H9 (cell line): ENCODE measurements around the gene THBS2. TPM values are rescaled to one million over a fixed set of nuclear protein-coding genes. Genes with fewer than 3 reads are reported as not detected.

Source experiments
- DNase-seq: peaks from one replicate; pipeline ENCODE4 v3.0.0-alpha.2; 2017
- H2AFZ ChIP-seq: one replicate; pipeline ENCODE4 v1.6.1; 2013; ENCODE audit warnings: mild to moderate bottlenecking, low read length, control low read depth, moderate library complexity
- H2AK5ac ChIP-seq: 2 replicates; pipeline ENCODE4 v1.6.1; 2013; ENCODE audit warnings: low read length, control low read depth, mixed read lengths; ENCODE audit not compliant: insufficient read length
- H2BK120ac ChIP-seq: one replicate; pipeline ENCODE4 v1.6.1; 2013; ENCODE audit warnings: low read depth, mild to moderate bottlenecking, low read length, control low read depth, inconsistent platforms; ENCODE audit not compliant: poor library complexity, severe bottlenecking
- H2BK12ac ChIP-seq: 2 replicates; pipeline ENCODE4 v1.6.1; 2013; ENCODE audit warnings: low read length, control low read depth, mixed read lengths, low read depth; ENCODE audit not compliant: insufficient read length
- H2BK15ac ChIP-seq: 2 replicates; pipeline ENCODE4 v1.6.1; 2013; ENCODE audit warnings: low read depth, low read length, control low read depth
- H2BK20ac ChIP-seq: one replicate; pipeline ENCODE4 v1.6.1; 2013; ENCODE audit warnings: low read depth, mild to moderate bottlenecking, low read length, control low read depth, inconsistent platforms; ENCODE audit not compliant: poor library complexity, severe bottlenecking
- H2BK5ac ChIP-seq: 2 replicates; pipeline ENCODE4 v1.6.1; 2013; ENCODE audit warnings: low read length, control low read depth, mixed read lengths; ENCODE audit not compliant: insufficient read length
- H3K14ac ChIP-seq: 2 replicates; pipeline ENCODE4 v1.6.1; 2013; ENCODE audit warnings: low read length, control low read depth; ENCODE audit not compliant: insufficient read depth
- H3K18ac ChIP-seq: 2 replicates; pipeline ENCODE4 v1.6.1; 2013; ENCODE audit warnings: low read depth, mild to moderate bottlenecking, mixed read lengths, low read length, control low read depth; ENCODE audit not compliant: insufficient read length
- H3K23ac ChIP-seq: 2 replicates; pipeline ENCODE4 v1.6.1; 2013; ENCODE audit warnings: low read length, control low read depth, mixed read lengths, low read depth; ENCODE audit not compliant: insufficient read length
- H3K23me2 ChIP-seq: 2 replicates; pipeline ENCODE4 v1.6.1; 2013; ENCODE audit warnings: low read depth, mild to moderate bottlenecking, mixed read lengths, low read length, control low read depth; ENCODE audit not compliant: insufficient read length, poor library complexity, severe bottlenecking
- H3K27ac ChIP-seq: 2 replicates; pipeline ENCODE4 v1.5.1; 2013; ENCODE audit warnings: low read length, control low read depth, mixed read lengths, low read depth; ENCODE audit not compliant: insufficient read length
- H3K27me3 ChIP-seq: 2 replicates; pipeline ENCODE4 v1.6.1; 2013; ENCODE audit warnings: low read length, control low read depth, inconsistent platforms; ENCODE audit not compliant: insufficient read depth
- H3K4ac ChIP-seq: 2 replicates; pipeline ENCODE4 v1.6.1; 2013; ENCODE audit warnings: low read depth, mild to moderate bottlenecking, control low read depth, inconsistent platforms, low read length, moderate library complexity
- H3K4me1 ChIP-seq: 2 replicates; pipeline ENCODE4 v1.6.1; 2013; ENCODE audit warnings: low read length, control low read depth, inconsistent platforms; ENCODE audit not compliant: insufficient read depth
- H3K4me2 ChIP-seq: 2 replicates; pipeline ENCODE4 v1.6.1; 2013; ENCODE audit warnings: low read length, control low read depth, mixed read lengths; ENCODE audit not compliant: insufficient read length, insufficient read depth
- H3K56ac ChIP-seq: 2 replicates; pipeline ENCODE4 v1.6.1; 2013; ENCODE audit warnings: low read depth, mild to moderate bottlenecking, mixed read lengths, low read length, control low read depth; ENCODE audit not compliant: insufficient read length
- H3K79me1 ChIP-seq: 2 replicates; pipeline ENCODE4 v1.6.1; 2013; ENCODE audit warnings: low read depth, mild to moderate bottlenecking, moderate library complexity, low read length, control low read depth, inconsistent platforms; ENCODE audit not compliant: insufficient read depth, poor library complexity, severe bottlenecking
- H3K79me2 ChIP-seq: 2 replicates; pipeline ENCODE4 v1.6.1; 2013; ENCODE audit warnings: low read length, control low read depth, inconsistent platforms; ENCODE audit not compliant: insufficient read depth
- H3K9ac ChIP-seq: 2 replicates; pipeline ENCODE4 v1.6.1; 2013; ENCODE audit warnings: low read length, control low read depth, mixed read lengths; ENCODE audit not compliant: insufficient read length; ENCODE audit errors: extremely low read depth
- H3K9me3 ChIP-seq: one replicate; pipeline ENCODE4 v1.6.1; 2013; ENCODE audit warnings: low read depth, low read length, inconsistent platforms; ENCODE audit not compliant: control insufficient read depth
- H3T11ph ChIP-seq: one replicate; pipeline ENCODE4 v1.6.1; 2013; ENCODE audit warnings: mild to moderate bottlenecking, low read length, control low read depth, inconsistent platforms
- H4K20me1 ChIP-seq: one replicate; pipeline ENCODE4 v1.6.1; 2013; ENCODE audit not compliant: control insufficient read depth, insufficient read length, insufficient read depth
- H4K5ac ChIP-seq: 2 replicates; pipeline ENCODE4 v1.6.1; 2013; ENCODE audit warnings: low read depth, mild to moderate bottlenecking, mixed read lengths, low read length, control low read depth; ENCODE audit not compliant: insufficient read length
- H4K8ac ChIP-seq: replicated peaks from 2 replicates; pipeline ENCODE4 v1.6.1; 2013; ENCODE audit warnings: low read length, control low read depth, mixed read lengths, low read depth; ENCODE audit not compliant: insufficient read length
- H4K91ac ChIP-seq: 2 replicates; pipeline ENCODE4 v1.6.1; 2013; ENCODE audit warnings: low read depth, mild to moderate bottlenecking, moderate library complexity, mixed read lengths, low read length, control low read depth; ENCODE audit not compliant: insufficient read length
- H3K27ac Mint-ChIP-seq, 3 experiments: 2 replicates in 2 of 3; 3 replicates in 1 of 3; pipeline ENCODE4 v1.8.0; 2020 to 2021; ENCODE audit warnings: mixed read lengths in 3 of 3, mild to moderate bottlenecking in 1 of 3, moderate library complexity in 1 of 3
- H3K27me3 Mint-ChIP-seq: 2 replicates; pipeline ENCODE4 v1.8.0; 2021; ENCODE audit warnings: low read depth, mild to moderate bottlenecking, moderate library complexity, mixed read lengths
- H3K36me3 Mint-ChIP-seq, 3 experiments: 2 replicates in 2 of 3; 3 replicates in 1 of 3; pipeline ENCODE4 v1.8.0; 2020 to 2021; ENCODE audit warnings: low read depth in 3 of 3, mixed read lengths in 3 of 3; ENCODE audit not compliant: insufficient read depth in 1 of 3
- H3K4me1 Mint-ChIP-seq, 2 experiments: 2 replicates each; pipeline ENCODE4 v1.8.0; 2020; ENCODE audit warnings: mixed read lengths in 2 of 2
- H3K4me3 Mint-ChIP-seq, 2 experiments: 2 replicates in 1 of 2; 3 replicates in 1 of 2; pipeline ENCODE4 v1.8.0; 2020 to 2021; ENCODE audit warnings: mild to moderate bottlenecking in 2 of 2, mixed read lengths in 2 of 2, moderate library complexity in 1 of 2
- H3K9me3 Mint-ChIP-seq, 2 experiments: 2 replicates in 1 of 2; 3 replicates in 1 of 2; pipeline ENCODE4 v1.8.0; 2020; ENCODE audit warnings: mild to moderate bottlenecking in 2 of 2, mixed read lengths in 2 of 2, moderate library complexity in 1 of 2
- WGBS: extraction: QIAGEN DNeasy Blood & Tissue Kit; methylation state at CpG from one replicate; pipeline ENCODE4 v1.1.7; 2013; ENCODE audit warnings: missing lambda C conversion rate, low lambda C conversion rate, mixed read lengths; ENCODE audit not compliant: insufficient read length; ENCODE audit errors: extremely low coverage; 5-methylcytosine and 5-hydroxymethylcytosine counted together
- total RNA-seq: library from RNA; stranded (reverse); gene quantifications from 2 replicates; pipeline ENCODE4 v1.2.1, GENCODE V29; 2021
- TF ChIP-seq, protein P1 (sequence below): fragments of 200-600 bp; sonication (generic); conservative IDR thresholded peaks from 3 replicates; pipeline ENCODE4 v1.8.0; 2021; ENCODE audit warnings: antibody characterized with exemption, mild to moderate bottlenecking

The THBS2 gene
- total RNA-seq, 1 experiment from 2014 or later: 14.7 TPM

DNA sequence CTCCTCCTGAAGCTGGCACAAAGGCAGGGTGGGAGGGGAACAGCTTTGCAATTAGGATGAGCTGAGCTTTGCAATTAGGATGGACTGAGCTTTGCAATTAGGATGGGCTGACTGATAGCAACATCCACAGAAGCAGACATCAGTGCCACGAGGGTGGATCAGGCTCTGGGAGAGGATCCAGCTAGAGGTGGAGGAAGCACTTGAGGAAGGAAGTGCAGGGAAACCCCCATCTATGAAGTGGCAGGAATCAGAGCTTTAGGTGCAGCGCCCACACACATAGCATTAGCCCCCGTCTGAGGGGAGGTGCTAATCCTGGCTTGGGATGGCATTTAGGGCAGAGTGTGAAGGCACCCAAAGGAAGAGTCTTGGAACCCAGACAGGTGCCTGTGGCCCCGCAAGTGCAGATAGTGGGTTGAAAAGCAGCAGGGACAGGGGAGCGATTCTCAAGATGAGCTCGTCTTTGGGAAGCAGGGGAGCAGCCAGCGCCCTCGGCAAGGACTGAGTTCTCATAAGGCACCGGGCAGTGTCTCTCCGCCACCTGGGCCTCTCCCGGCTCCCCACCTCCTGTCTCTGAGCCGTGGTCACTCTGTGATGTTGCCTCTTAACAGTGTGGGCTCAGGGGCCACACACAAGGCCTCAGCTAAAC, 12.0 kb upstream of the THBS2 start:
- H3K79me1 ChIP-seq: no peaks in the 10 kb centered on the region
- H4K91ac ChIP-seq: no peak overlapping the region
- Mint-ChIP-seq H3K4me1 (peaks cover 21 to 27% of the 10 kb centered on the region in 2 experiments), H3K27me3 (peaks cover 24% of the 10 kb centered on the region), H3K4me3 (no peak overlapping the region), H3K27ac (no peak overlapping the region; a peak in 1 of 7 replicates), H3K9me3 (peaks cover 5 to 14% of the 10 kb centered on the region in 2 experiments; a peak in 4 of 5 replicates), H3K36me3 (peaks cover 0 to 14% (median 5%) of the 10 kb centered on the region in 3 experiments; a peak in 5 of 7 replicates)
- H3K27ac ChIP-seq: no peak overlapping the region
- no peaks in the 10 kb centered on the region for H4K20me1 ChIP-seq
- no peak overlapping the region for H2BK12ac ChIP-seq
- H2BK15ac ChIP-seq: no peak overlapping the region
- H3K14ac ChIP-seq: no peak overlapping the region; the same call in 1 of the 2 replicates
- H3K56ac ChIP-seq: no peak overlapping the region
- no peak for DNase-seq
- no peak overlapping the region for H3K18ac ChIP-seq
- no peak overlapping the region for H2BK5ac ChIP-seq
- no peak overlapping the region for H4K5ac ChIP-seq
- no peaks in the 10 kb centered on the region for H3K27me3 ChIP-seq
- WGBS: no CpG with 5 or more reads among the region's 12 CpGs
- H3K4me1 ChIP-seq: peaks cover 3% of the 10 kb centered on the region; the same call in 1 of the 2 replicates
- H4K8ac ChIP-seq: no peak overlapping the region
- no peak overlapping the region for H2BK120ac ChIP-seq
- no peak overlapping the region for H3T11ph ChIP-seq
- no peak overlapping the region for H3K23ac ChIP-seq
- H3K4me2 ChIP-seq: no peak overlapping the region
- no peaks in the 10 kb centered on the region for H3K79me2 ChIP-seq
- H3K23me2 ChIP-seq: no peaks in the 10 kb centered on the region
- TF ChIP-seq, protein P1, sequence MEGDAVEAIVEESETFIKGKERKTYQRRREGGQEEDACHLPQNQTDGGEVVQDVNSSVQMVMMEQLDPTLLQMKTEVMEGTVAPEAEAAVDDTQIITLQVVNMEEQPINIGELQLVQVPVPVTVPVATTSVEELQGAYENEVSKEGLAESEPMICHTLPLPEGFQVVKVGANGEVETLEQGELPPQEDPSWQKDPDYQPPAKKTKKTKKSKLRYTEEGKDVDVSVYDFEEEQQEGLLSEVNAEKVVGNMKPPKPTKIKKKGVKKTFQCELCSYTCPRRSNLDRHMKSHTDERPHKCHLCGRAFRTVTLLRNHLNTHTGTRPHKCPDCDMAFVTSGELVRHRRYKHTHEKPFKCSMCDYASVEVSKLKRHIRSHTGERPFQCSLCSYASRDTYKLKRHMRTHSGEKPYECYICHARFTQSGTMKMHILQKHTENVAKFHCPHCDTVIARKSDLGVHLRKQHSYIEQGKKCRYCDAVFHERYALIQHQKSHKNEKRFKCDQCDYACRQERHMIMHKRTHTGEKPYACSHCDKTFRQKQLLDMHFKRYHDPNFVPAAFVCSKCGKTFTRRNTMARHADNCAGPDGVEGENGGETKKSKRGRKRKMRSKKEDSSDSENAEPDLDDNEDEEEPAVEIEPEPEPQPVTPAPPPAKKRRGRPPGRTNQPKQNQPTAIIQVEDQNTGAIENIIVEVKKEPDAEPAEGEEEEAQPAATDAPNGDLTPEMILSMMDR: no peak
- no peak overlapping the region for H2AFZ ChIP-seq
- no peak overlapping the region for H3K4ac ChIP-seq
- no peaks in the 10 kb centered on the region for H3K9me3 ChIP-seq
- no peak overlapping the region for H2AK5ac ChIP-seq
- H3K9ac ChIP-seq: no peak overlapping the region
- H2BK20ac ChIP-seq: no peak overlapping the region
